GM19455 (cell line): Measurements from ENCODE around the gene NUDT1.

Experiments
- ATAC-seq: cut with Tn5 transposase; IDR thresholded peaks from one replicate; pipeline ENCODE4 v1.9.1; 2021; ENCODE audit not compliant: unreplicated experiment

NUDT1 gene

GRCh38 chr7:2295936-2296620 lies 54.1 kb downstream of the NUDT1 start:
- no peak for ATAC-seq

- ATAC-seq = no peak
Observed at GRCh38 chr7:2296832-2297231, 54.8 kb downstream of the NUDT1 start.

- no peak for ATAC-seq
Observed at GRCh38 chr7:2299131-2299829, 57.3 kb downstream of the NUDT1 start.

- no peak for ATAC-seq
Observed at GRCh38 chr7:2299870-2300512, 58.0 kb downstream of the NUDT1 start.
